Measurements from ENCODE around the gene ANKRD62.

- TF ChIP-seq, protein P1, sequence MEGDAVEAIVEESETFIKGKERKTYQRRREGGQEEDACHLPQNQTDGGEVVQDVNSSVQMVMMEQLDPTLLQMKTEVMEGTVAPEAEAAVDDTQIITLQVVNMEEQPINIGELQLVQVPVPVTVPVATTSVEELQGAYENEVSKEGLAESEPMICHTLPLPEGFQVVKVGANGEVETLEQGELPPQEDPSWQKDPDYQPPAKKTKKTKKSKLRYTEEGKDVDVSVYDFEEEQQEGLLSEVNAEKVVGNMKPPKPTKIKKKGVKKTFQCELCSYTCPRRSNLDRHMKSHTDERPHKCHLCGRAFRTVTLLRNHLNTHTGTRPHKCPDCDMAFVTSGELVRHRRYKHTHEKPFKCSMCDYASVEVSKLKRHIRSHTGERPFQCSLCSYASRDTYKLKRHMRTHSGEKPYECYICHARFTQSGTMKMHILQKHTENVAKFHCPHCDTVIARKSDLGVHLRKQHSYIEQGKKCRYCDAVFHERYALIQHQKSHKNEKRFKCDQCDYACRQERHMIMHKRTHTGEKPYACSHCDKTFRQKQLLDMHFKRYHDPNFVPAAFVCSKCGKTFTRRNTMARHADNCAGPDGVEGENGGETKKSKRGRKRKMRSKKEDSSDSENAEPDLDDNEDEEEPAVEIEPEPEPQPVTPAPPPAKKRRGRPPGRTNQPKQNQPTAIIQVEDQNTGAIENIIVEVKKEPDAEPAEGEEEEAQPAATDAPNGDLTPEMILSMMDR (IDR thresholded peaks at IDR 0.05 in 8 of 11, conservative IDR thresholded peaks at IDR 0.05 in 3 of 11) = no peak
- TF ChIP-seq POLR2AphosphoS5 (IDR thresholded peaks at IDR 0.05) = no peak
- no peak for TF ChIP-seq POLR2A (IDR thresholded peaks at IDR 0.05)
Observed at GRCh38 chr18:12048010-12048826, 45.4 kb upstream of the ANKRD62 start.

Data from spleen (tissue), 7 donors.